Hematopoietic multipotent progenitor cell (in vitro differentiated cells): ENCODE results near the gene FGF18. TPM values are rescaled to one million over a fixed set of nuclear protein-coding genes. Genes with fewer than 3 reads are reported as not detected.
"Not testable (repeated sequence)": the region's sequence is repeated elsewhere in the genome, so short reads cannot be mapped to it uniquely, and the experiment has no call there.

Source experiments
- DNase-seq, 3 donors: peaks; one replicate each; pipeline ENCODE4 v3.0.0-alpha.2; 2011 to 2015; ENCODE audit warnings: low read depth in 2 of 3, low spot score in 2 of 3
- small RNA-seq: library from RNA; depleted of rRNA; stranded (forward); fragments of <200 nt; gene quantifications from one replicate; pipeline ENCODE3, GENCODE V24; 2012
- total RNA-seq: library from RNA; depleted of rRNA; stranded (reverse); fragments of >200 nt; gene quantifications from one replicate; pipeline ENCODE4 v1.2.3, GENCODE V29; 2012

FGF18 gene
- total RNA-seq, 1 donor, result 0.54 TPM

- no peak for DNase-seq
Measured at GRCh38 chr5:171488876-171489275, 69.4 kb downstream of the FGF18 start.

GRCh38 chr5:171492781-171493180 is 73.3 kb downstream of the FGF18 start:
- no peak for DNase-seq

GRCh38 chr5:171493646-171494393 is 74.4 kb downstream of the FGF18 start:
- DNase-seq, result no peak

GRCh38 chr5:171494452-171495121 is 75.1 kb downstream of the FGF18 start:
- peak in 2 of 3 donors; percentile 35 to 41 for DNase-seq

- DNase-seq, result no peak
Measured at GRCh38 chr5:171495122-171495700, 75.8 kb downstream of the FGF18 start.

- DNase-seq, result no peak
Measured at GRCh38 chr5:171496456-171496855, 77.0 kb downstream of the FGF18 start.

GRCh38 chr5:171497494-171497893 is 78.0 kb downstream of the FGF18 start:
- DNase-seq, result not testable (repeated sequence)

GRCh38 chr5:171498166-171498565 is 78.7 kb downstream of the FGF18 start:
- no peak for DNase-seq

- no peak for DNase-seq
Measured at GRCh38 chr5:171499611-171500010, 80.2 kb downstream of the FGF18 start.

- DNase-seq, result no peak
Measured at GRCh38 chr5:171505473-171506043, 86.1 kb downstream of the FGF18 start.

GRCh38 chr5:171506951-171507350 is 87.5 kb downstream of the FGF18 start:
- DNase-seq, result no peak

Small RNA genes within 50 kb of the gene (small RNA-seq; reads per million reads assigned to genes)
- 1.7 reads per million, percentile 60 among the genes with 10 or more reads in this experiment for gene MIR3912

Other genes with a start within 250 kb of the FGF18 start
- not detected for gene TLX3, start 110.4 kb upstream of the FGF18 start, total RNA-seq
- 592 TPM for gene NPM1, start 31.8 kb upstream of the FGF18 start, total RNA-seq